HCT116 (cell line): ENCODE data around the gene HOXD13. TPM values are rescaled to one million over a fixed set of nuclear protein-coding genes. Genes with fewer than 3 reads are reported as not detected.

ENCODE experiments used
- ATAC-seq: fragments of 200-7000 bp; cut with Tn5 transposase; 2 replicates; pipeline ENCODE4 v1.9.1; 2020; ENCODE audit warnings: mild to moderate bottlenecking, moderate library complexity
- BruUV-seq: library from RNA; stranded (reverse); fragments of 400-500 nt; replicated peaks from 2 replicates; lab custom pipeline; 2021; lab: Mats Ljungman, UMichigan
- CTCF ChIA-PET: fragments of 300-600 bp; sonication (Branson Sonifier 250); formaldehyde crosslinking; loops from one replicate; lab custom pipeline; 2021; ENCODE audit warnings: antibody characterized with exemption; lab: Charles Lee
- POLR2A ChIA-PET: fragments of 300-600, 350-600 bp; sonication (Branson Sonifier 250); formaldehyde crosslinking; loops from one replicate; lab custom pipeline; 2021; ENCODE audit warnings: antibody characterized with exemption; lab: Charles Lee
- RAD21 ChIA-PET, 2 experiments: fragments of 300-600 bp; sonication (Branson Sonifier 250); formaldehyde crosslinking; loops; one replicate each; lab custom pipeline; 2023; ENCODE audit warnings: low total read pairs in 2 of 2; ENCODE audit not compliant: uncharacterized antibody in 2 of 2, unreplicated experiment in 2 of 2, low non-redundant PET in 1 of 2; lab: Charles Lee
- DNase-seq: peaks from one replicate; pipeline ENCODE4 v3.0.0-alpha.2; 2010; ENCODE audit warnings: low read depth, low spot score
- H2AFZ ChIP-seq: fragments of 200-600 bp; shearing (Covaris generic), sonication (generic); 2 replicates; pipeline ENCODE4 v1.6.1; 2017; ENCODE audit warnings: low read depth, mixed run types, mixed read lengths, antibody characterized with exemption, low read length; ENCODE audit not compliant: poor library complexity, severe bottlenecking
- H3K27ac ChIP-seq: 2 replicates; pipeline ENCODE4 v1.5.1; 2012; ENCODE audit warnings: low read depth, low read length
- H3K27me3 ChIP-seq: fragments of 200-600 bp; sonication (generic); 2 replicates; pipeline ENCODE4 v1.6.1; 2016; ENCODE audit warnings: mixed run types, low read length, mixed read lengths; ENCODE audit not compliant: insufficient read depth
- H3K36me3 ChIP-seq, 2 experiments: fragments of 200-500 bp in 1 of 2; fragments of 200-600 bp in 1 of 2; sonication (Bioruptor generic) in 1 of 2; sonication (generic) in 1 of 2; 2 replicates each; pipeline versions ENCODE4 v1.5.1 to v1.6.1; 2014 to 2016; ENCODE audit warnings: low read length in 2 of 2, inconsistent platforms in 1 of 2, mixed read lengths in 1 of 2, mixed run types in 1 of 2; ENCODE audit not compliant: insufficient read depth in 2 of 2, control insufficient read depth in 1 of 2
- H3K4me1 ChIP-seq, 2 experiments: fragments of 200-600 bp in 1 of 2; sonication (generic) in 1 of 2; 2 replicates each; pipeline versions ENCODE4 v1.5.1 to v1.6.1; 2012 to 2017; ENCODE audit warnings: low read length in 2 of 2, inconsistent platforms in 1 of 2, mild to moderate bottlenecking in 1 of 2, mixed read lengths in 1 of 2, mixed run types in 1 of 2, moderate library complexity in 1 of 2; ENCODE audit not compliant: insufficient read depth in 2 of 2, control insufficient read depth in 1 of 2
- H3K4me2 ChIP-seq: fragments of 200-600 bp; sonication (generic); 2 replicates; pipeline ENCODE4 v1.6.1; 2017; ENCODE audit warnings: mixed run types, low read length, mixed read lengths
- H3K4me3 ChIP-seq, 2 experiments: fragments of 200-600 bp in 1 of 2; sonication (generic) in 1 of 2; replicated peaks in 1 of 2; 2 replicates each; pipeline ENCODE4 v1.5.1; 2011 to 2016; ENCODE audit warnings: low read length in 2 of 2, control low read depth in 1 of 2, low read depth in 1 of 2, mild to moderate bottlenecking in 1 of 2, mixed read lengths in 1 of 2, mixed run types in 1 of 2
- H3K79me2 ChIP-seq: fragments of 200-600 bp; sonication (generic); 2 replicates; pipeline ENCODE4 v1.6.1; 2017; ENCODE audit warnings: mild to moderate bottlenecking, mixed run types, low read length, moderate library complexity, mixed read lengths; ENCODE audit not compliant: insufficient read depth
- H3K9ac ChIP-seq: fragments of 200-600 bp; sonication (generic); 2 replicates; pipeline ENCODE4 v1.6.1; 2016; ENCODE audit warnings: low read length, mixed read lengths
- H3K9me2 ChIP-seq: fragments of 200-600 bp; sonication (generic), shearing (Covaris generic); 2 replicates; pipeline ENCODE4 v1.6.1; 2017; ENCODE audit warnings: mixed run types, mild to moderate bottlenecking, moderate library complexity; ENCODE audit not compliant: insufficient read depth
- H3K9me3 ChIP-seq, 2 experiments: fragments of 200-500 bp in 1 of 2; fragments of 200-600 bp in 1 of 2; sonication (Bioruptor generic) in 1 of 2; sonication (generic) in 1 of 2; 2 replicates each; pipeline ENCODE4 v1.6.1; 2014 to 2017; ENCODE audit warnings: low read length in 2 of 2, mixed read lengths in 2 of 2, inconsistent platforms in 1 of 2, low read depth in 1 of 2, mild to moderate bottlenecking in 1 of 2, mixed run types in 1 of 2, moderate library complexity in 1 of 2; ENCODE audit not compliant: control insufficient read depth in 1 of 2, insufficient read depth in 1 of 2
- H4K20me1 ChIP-seq: fragments of 200-600 bp; sonication (generic), shearing (Covaris generic); 2 replicates; pipeline ENCODE4 v1.6.1; 2017; ENCODE audit warnings: mixed run types, mild to moderate bottlenecking, moderate library complexity; ENCODE audit not compliant: insufficient read depth
- JUND ChIP-seq: IDR thresholded peaks from 2 replicates; pipeline ENCODE4 v1.6.1; 2012
- POLR2AphosphoS5 ChIP-seq: IDR thresholded peaks from 2 replicates; pipeline ENCODE4 v1.6.1; 2011; ENCODE audit warnings: mild to moderate bottlenecking, low read depth, low read length, moderate library complexity
- ZFX ChIP-seq: fragments of 450-650 bp; IDR thresholded peaks from 2 replicates; pipeline ENCODE4 v1.6.1; 2017
- intact Hi-C: fragments of 100-400 bp; cut with micrococcal nuclease; formaldehyde crosslinking; loops from 2 replicates; pipeline ENCODE4 v1.10.0; 2022
- total RNA-seq: library from RNA; stranded (reverse); gene quantifications from one replicate; pipeline ENCODE4 v1.2.1, GENCODE V29; 2021; ENCODE audit not compliant: unreplicated experiment
- TF ChIP-seq, protein P1 (sequence below): IDR thresholded peaks from 2 replicates; pipeline ENCODE4 v1.6.1; 2012

The HOXD13 gene
- total RNA-seq, 1 experiment from 2014 or later = not detected

DNA sequence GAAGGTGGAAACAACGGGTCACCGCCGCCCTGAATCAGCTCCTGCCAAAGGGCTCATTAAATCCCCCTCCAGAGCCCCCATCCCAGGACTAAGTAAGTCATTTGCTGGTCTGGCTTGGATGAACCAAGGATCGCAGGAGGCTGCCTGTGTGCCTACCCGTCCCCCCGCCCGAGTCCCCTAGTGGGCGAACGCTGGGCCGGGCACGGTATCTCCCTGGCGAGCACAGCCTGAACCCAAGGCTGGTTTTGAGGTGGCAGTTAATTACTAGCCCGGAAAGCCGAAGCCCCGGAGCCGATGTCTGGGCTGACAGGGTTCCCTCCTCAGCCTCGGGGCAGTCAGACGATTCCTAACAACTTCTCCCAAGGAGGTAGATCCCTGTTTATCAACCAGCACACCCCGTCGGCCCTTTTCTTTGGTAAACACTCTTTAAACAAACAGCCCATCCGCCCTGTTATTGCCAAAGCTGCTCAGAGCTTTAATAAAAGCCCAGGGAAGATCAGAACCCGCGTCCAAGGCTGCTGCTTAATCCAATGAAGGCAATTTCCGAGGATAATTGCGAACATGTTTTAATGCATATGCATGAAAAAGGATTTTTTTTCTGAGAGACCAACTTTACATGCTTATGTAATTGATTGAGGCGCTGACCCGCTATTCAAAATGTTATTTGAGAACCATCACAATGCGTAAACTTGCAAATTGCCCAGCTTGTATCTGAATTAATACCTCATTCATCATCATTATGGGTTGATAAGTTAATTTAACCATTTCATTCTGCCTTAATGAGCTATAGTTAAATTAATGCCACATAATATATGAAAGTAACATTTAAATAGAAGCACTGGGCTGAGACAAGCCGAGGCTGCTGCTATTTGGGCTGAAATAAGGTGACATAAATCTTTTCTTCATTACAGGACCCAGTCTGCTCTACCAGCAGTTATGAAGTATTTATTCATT is 19.3 kb upstream of the HOXD13 start:
- POLR2A ChIA-PET = no interaction called here
- Histone ChIP-seq H3K27ac (no peak overlapping the region), H3K79me2 (no peaks in the 10 kb centered on the region), H3K4me1 (no peaks in the 10 kb centered on the region), H3K27me3 (no peaks in the 10 kb centered on the region), H3K4me3 (no peak overlapping the region), H3K9me3 (no peaks in the 10 kb centered on the region), H2AFZ (no peak overlapping the region), H4K20me1 (no peaks in the 10 kb centered on the region), H3K4me2 (no peak overlapping the region), H3K36me3 (no peaks in the 10 kb centered on the region), H3K9ac (no peak overlapping the region), H3K9me2 (no peaks in the 10 kb centered on the region)
- CTCF ChIA-PET = no interaction called here
- ATAC-seq (no peak), DNase-seq (no peak)
- intact Hi-C loops = no loop called here
- BruUV-seq = no TSS peak
- TF ChIP-seq JUND (no peak), ZFX (no peak)
- TF ChIP-seq, protein P1, sequence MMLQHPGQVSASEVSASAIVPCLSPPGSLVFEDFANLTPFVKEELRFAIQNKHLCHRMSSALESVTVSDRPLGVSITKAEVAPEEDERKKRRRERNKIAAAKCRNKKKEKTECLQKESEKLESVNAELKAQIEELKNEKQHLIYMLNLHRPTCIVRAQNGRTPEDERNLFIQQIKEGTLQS = no peak
- RAD21 ChIA-PET = no interaction called here

DNA sequence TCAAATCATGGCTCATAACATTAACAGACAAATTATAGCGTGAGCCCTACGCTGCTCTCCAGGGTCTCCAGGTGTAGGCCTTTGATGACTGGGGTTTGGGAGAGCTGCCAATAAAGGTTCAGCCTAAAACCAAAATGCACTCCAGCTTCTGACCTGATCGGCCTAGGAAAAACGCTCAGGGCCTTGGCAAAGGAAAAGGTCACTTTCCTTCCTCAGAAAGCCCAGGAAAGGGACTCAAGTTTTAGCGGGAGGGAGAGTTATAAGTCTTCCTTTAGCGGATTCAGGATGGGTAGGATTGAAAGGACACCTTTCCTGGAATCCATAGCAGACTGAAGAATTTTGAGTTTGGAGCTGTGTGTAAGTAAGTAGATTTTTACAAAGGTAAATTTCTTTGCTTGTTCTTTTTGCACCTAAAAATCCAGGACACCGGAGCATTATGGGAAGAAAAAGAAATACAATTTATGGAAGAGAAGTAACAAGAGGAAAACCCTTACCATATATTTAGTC is 17.5 kb upstream of the HOXD13 start:
- intact Hi-C loops = no loop called here
- RAD21 ChIA-PET = no interaction called here
- Histone ChIP-seq H3K79me2 (no peaks in the 10 kb centered on the region), H2AFZ (no peak overlapping the region), H3K27ac (no peak overlapping the region), H3K9me3 (no peaks in the 10 kb centered on the region), H3K9me2 (no peaks in the 10 kb centered on the region), H3K36me3 (no peaks in the 10 kb centered on the region), H3K4me3 (no peak overlapping the region), H3K9ac (no peak overlapping the region), H3K4me2 (no peak overlapping the region), H3K27me3 (no peaks in the 10 kb centered on the region), H3K4me1 (no peaks in the 10 kb centered on the region), H4K20me1 (no peaks in the 10 kb centered on the region)
- no peak for TF ChIP-seq POLR2AphosphoS5
- no peak for ATAC-seq
- DNase-seq = no peak
- POLR2A ChIA-PET = interaction anchor here (0.6 kb wide), 1 partner anchor 701 kb away, joined by 3 read pairs; no protein-coding TSS in a partner anchor
- no TSS peak for BruUV-seq
- CTCF ChIA-PET = no interaction called here
